Kasumi-1 (cell line): ENCODE data around the gene ACOT7.

ENCODE experiments used
- DNase-seq, 2 experiments: peaks; one replicate each; lab custom pipeline; 2025; lab: John Stamatoyannopoulos, UW

Gene ACOT7

DNA sequence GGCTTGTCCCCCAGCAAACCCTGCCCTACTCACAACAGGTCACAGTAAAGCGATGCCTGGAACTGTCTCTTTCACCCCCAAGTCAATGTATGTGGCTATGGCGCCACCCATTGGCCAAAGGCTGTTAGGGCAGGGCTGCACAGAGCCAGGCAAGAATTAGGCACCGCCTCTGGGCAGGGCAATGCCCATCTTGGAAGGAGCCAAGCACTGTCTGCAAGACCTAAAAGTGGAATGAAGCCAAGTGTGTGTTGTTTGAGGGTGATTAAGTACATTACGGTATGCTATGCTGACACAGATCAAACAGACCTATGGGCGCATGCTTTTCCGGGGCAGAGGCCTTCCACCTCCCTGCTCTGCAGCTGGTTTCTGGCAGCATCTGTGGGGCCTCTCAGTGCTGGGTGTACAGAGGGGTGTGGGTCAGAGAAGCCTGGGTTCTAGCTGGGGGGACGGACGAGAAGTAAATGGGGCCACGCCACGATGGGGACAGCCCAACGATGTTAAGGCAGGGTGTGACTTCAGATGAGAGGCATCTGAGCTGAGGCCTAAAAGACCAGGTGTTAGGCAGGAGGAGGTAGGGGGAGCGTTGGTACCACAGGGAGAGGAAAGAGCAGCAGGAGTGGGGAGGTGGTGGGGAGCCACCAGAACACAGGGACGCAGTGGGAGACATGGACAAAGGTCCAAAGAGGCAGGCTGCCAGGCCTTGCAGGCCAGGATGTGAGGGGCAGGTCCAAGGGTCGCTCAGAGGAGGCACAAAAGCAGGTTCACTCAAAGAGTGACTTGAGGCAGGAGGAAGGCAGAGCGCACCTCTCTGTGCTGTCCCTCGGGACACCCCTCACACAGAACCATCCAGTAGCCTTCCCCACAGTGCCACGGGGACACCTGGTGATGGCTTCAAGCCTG is 49.8 kb downstream of the ACOT7 start:
- peak; percentile 62 to 79 for DNase-seq

DNA sequence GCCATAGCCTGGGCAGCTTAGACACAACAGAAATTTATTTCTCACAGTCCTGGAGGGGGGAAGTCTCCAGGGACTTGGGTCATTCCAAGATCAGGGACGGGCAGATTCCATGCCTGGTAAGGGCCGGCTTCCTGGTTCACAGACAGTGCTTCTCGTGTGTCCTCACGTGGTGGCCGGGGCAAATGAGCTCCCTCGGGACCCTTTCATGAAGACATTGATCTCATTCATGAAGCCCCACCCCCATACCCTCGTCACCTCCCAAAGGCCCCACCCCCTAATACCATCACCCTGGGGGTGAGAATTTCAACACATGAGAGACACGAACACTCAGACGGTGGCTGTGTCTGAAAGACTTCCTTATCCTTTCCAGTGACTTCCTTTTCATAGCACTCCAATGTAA is 51.5 kb downstream of the ACOT7 start:
- peak in 1 of 2 experiments; percentile 11 for DNase-seq

DNA sequence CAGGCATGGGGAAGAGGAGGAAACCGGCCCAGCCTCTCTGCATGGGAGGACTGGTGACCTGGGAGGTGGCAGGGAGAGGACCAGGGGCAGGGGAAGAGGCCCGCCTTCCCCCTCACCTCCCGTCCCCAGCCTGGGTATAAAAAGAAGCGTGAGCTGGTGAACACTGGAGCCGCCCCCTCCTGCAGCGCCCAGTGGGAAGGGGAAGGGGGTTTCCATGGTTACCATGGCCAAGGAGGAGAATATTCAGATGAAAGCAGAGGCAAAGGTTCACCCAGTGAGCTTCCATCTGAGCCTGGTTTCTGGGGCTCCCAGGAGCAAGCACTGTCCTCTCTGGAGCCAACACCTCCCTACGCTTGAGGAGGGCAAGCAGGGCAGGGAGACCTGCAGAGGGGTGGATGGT is 54.9 kb downstream of the ACOT7 start:
- DNase-seq = no peak

DNA sequence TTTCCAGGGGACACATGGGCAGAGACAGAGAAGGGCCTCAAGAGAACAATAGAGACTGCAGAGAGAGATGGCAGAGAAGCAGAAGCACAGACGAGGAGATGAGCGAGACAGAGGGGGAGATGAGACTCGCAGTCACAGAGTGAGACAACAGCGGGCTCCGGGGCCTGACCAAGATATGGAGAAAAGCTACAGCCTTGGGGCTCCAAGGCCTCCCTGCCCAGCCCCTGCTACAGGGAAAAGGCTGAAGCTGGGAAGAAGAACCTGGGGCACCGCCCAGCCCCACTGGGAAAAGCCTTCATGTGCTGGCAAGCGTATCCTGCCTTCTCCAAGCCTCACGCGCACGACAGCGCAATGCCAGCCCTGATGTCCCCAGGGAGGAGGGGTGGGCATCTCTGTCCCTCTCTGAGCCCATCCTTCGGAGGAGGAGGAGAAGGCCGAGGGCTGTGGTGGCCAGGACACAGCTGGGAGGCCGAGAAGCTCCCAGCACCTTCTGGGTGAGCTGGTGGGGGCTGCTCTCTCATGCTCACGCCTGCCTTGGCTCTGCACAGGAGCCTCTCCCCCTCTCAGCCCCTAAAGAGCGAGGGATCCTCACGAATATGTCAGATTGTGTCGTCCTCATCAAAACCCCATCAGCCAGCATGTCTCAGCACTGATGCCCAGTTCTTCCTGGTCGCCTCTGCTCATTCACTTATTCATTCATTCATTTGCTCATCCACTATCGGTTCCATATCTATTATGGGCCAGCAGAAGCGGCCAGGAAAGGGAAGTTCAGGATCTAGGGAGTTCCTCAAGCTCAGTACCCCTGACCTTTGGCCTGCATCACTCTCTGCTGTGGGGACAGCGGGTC is 56.6 kb downstream of the ACOT7 start:
- no peak for DNase-seq

DNA sequence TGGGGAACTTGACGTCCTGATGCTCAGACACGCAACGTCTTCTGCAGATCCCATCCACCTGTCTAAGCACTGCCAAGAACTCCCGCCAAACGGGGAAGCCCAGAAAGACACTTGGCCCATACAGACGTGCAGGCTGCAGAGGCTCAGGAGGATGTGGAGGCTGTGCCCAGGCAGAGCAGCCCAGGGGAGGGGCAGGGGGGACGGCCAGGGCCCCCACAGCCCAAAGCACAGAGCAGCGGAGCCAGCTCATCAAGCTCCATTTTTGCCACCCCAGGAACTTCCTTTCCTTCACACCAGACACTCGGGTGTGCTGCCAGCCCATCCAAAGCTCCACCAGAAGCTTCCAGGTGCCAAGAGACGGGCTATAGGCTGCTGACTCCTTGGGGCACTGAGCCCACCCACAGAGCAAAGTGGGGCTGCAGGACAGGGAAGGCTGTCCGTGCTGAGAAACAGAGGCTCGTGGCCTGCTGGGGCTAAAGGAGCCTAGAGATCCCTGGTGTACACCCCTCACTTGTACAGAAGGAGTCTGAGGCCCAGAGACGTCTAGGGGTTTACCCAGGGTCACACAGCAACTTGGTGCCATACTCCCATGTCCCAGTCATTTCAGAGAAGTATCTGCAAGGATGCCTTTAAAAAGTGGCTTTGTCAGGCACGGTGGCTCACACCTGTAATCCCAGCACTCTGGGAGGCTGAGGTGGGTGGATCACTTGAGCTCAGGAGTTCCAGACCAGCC is 59.1 kb downstream of the ACOT7 start:
- DNase-seq = no peak

DNA sequence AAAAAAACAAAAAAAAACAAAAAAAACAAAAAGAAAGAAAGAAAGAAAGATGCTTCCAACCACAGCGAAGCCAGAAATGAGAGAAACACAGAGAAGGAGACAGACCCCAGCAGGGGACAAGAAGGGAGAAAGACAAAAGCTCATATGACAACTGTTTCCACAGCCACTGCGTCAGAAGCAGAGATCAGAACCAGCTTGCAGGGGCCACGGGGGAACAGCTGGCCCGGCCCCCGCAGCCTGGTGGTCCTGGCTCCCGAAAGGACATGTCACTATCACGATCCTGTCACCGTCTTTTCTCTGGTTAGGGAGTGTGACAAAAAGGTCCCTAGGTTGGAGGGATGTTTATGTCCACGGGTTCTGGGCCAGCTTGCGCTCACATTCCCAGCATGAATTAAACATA is 60.7 kb downstream of the ACOT7 start:
- DNase-seq = no peak

DNA sequence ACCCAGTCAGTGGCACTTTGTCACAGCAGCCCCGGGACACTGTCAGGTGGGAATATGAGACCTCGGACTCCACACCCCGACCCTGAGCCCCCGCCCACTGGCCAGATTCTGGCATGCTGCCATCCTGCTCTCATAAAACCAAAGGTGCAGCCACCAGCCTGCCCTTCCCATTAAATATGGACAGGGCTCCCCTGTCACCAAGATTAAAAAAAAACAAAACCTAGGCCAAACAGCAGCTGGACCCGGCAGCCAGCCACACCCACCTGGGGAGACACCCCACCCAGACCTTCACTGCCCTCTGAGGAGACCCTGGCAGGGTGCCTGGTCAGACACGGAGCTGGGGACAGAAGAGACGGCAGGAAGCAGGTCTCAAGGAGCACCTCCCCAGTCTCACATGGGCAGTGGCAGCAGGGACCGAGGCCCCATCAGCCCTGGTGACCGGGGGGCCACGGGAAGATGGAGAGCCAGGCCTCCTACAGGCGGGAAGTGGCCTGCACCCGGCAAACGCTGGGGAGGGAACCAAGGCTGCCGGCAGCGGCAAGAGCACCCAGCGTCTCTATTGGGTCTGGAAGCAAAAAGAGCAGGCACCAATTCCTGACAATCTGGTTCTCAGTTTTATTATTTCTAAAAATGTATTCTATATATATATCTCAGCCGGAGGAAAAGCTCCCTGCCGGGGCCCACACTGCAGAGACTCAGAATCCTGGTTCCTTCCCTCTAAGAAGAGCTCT is 61.9 kb downstream of the ACOT7 start:
- no peak for DNase-seq

DNA sequence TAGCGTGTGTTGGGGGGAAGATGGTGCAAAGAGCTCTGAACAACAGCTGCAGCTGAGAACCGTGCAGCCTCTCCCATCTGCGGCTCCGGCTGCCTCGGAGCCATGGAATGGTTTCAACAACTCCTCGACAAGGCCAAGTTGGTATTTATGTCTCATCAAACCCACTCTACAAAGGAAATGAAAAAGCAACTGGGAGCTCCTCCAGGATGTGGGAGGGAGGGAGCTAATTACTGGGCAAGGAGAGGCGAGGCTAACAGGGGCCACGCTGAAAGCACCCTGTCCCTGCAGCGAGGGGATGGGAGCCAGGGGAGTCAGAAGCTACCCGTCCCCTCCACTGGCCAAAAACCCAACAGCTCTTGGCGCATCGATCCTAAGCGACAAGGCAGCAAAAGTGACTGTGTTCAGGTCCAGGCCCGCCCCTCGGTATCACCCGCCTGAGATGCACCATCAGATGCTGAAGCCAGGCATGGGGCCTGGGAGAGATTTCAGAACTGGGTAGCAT is 63.1 kb downstream of the ACOT7 start:
- DNase-seq = no peak

DNA sequence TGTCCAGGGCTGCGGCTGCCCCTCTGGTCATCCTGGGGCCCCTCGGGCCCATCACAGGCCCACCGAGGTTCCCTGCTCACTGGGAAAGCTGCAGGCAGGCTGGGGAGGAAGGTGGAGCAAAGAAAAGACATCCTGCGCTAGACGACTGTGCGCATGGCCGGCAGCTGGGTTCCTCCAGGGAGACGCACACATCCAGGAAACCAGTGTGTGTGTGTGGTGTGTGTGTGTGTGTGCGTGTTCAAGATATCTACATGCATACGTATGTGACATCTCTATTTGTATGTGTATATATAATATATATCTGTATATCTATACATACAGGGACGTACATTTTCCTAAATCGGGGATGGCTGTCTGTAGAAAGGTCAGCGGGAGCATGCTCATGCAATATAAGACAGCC is 63.7 kb downstream of the ACOT7 start:
- DNase-seq = no peak

DNA sequence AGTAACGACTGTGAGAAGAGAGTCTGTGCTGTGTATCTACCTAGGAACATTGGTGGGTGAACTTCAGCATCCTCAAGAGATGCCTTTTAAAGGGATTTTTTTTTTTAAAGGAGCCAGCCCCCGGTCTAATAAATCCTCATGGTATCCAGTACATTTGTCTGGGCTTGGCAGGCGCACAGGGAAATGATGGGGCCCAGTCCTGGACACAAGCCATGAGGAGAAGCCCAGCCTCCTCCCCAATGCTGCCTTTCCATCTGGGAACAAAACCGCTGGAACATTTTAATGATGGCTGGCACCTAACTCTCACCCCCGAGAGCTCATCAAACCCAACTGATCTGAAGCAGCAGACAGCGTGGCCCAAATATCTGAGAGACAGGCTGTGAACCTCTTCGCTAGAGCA is 64.2 kb downstream of the ACOT7 start:
- no peak for DNase-seq

DNA sequence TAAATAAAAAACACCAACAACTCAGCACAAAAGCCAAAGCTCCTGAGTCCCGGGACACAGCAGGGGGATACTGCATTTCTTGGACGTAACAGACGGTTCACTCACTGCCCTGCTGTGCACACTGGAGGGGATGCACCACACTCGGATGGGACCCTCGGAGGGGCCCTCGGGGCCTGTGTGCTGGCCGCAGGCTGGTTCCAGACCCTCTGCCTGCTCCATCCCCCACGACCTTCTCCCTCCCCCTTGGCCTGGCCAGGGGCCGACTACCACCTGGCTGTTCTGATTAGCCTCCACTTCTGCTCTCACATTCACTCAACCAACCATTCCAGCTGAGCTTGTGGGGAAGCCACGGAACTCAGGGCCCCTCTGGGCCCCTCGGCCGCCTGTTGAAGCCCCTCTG is 64.9 kb downstream of the ACOT7 start:
- no peak for DNase-seq

DNA sequence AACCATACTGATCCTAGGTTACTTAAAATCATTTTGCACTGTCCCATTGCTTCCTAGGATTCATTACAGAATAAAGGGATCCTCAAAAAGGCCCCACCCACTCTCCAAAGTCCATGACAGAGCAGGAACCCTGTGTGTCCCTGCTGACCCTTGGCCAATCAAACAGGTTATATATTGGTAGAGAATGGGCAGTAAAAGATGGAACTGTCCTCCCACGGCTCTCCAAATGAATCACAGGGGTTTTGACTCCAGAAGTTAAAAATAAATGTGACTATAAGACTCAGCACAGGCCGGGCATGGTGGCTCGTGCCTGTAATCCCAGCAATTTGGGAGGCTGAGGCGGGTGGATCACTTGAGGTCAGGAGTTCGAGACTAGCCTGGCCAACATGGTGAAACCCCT is 65.5 kb downstream of the ACOT7 start:
- DNase-seq = no peak

DNA sequence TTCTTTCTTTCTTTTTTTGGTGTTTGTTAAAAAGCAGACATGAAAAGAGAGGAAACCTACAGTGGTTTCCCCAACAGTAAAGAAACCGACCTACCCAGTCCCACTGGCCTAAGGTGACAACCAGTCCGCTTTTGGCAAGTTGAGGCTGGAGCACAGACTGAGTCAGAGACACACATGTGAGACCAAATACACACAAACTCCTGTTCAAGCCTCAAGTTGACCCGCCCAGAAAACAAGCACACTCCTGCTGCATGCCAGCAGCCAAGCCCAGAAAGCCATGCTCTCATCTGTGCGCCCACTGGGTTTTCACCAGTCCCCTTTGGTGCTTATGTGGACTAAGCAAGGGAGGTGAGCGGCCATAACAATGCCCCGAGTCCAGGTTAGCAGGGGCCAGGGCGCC is 68.1 kb downstream of the ACOT7 start:
- DNase-seq = no peak

DNA sequence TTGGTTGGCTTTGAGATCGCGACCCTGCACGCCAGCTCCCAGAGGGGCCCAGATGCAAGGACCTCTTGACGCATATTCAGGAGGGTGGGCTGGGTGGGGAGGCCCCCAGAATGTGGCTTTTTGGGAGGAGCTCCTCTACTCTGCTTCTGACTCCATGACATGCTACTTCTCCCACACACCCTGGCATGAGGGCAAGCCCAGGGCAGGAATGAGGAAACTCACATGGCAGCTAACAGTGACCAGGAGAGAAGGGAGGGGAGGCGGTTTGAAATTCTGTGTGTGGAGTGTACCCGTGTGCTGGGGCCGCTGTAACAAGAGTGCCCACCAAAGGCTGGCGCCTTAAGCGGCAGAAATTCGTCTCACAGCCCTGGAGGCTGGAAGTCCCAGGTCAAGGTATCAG is 71.4 kb downstream of the ACOT7 start:
- no peak for DNase-seq

DNA sequence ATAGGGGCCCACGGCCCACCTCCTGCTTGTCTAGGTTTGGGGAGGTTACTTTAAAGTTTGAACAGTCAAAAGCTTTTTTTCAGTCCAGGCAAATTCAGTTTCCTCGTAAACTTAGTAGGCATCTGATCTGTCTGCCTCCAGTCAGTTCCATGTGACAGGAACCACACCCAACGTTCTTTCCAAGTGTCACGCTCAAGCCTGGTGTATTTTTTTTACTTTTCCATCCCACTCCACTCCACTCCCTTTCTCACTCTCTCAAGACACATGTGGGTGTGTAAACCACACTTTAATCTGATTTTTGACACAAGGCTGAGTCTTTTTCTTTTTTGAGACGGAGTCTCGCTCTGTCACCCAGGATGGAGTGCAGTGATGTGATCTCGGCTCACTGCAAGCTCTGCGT is 72.4 kb downstream of the ACOT7 start:
- DNase-seq = no peak

DNA sequence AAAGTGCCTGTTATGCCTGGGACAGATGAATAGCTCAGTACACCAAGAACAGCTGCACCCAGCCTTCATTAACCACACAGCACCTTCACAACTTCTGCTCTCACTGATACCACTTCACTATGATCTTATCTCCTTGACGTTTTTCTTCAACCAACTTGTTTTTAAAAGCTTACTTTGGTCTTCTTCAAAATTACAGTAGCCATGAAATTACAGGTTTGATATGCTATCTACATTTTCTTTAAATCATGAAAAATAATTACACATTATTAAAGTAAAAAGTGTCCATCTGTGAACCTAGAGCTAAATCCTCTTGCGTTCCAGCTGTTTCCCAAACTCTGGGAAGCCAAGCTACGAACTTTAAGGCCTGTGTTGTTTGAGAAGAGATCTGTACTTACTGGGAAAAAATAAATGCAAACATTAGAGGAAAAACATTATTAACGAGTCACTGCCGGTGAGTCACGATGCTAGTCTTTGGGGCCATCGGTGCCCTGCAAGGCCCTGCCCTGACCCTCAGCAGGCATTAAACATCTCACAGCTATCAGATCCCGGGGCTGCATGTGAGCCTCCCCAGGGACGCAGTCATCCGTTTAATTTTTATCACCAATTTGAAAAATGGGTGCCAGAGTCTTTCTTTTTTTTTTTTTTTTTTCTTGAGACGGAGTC is 76.3 kb downstream of the ACOT7 start:
- DNase-seq = no peak

DNA sequence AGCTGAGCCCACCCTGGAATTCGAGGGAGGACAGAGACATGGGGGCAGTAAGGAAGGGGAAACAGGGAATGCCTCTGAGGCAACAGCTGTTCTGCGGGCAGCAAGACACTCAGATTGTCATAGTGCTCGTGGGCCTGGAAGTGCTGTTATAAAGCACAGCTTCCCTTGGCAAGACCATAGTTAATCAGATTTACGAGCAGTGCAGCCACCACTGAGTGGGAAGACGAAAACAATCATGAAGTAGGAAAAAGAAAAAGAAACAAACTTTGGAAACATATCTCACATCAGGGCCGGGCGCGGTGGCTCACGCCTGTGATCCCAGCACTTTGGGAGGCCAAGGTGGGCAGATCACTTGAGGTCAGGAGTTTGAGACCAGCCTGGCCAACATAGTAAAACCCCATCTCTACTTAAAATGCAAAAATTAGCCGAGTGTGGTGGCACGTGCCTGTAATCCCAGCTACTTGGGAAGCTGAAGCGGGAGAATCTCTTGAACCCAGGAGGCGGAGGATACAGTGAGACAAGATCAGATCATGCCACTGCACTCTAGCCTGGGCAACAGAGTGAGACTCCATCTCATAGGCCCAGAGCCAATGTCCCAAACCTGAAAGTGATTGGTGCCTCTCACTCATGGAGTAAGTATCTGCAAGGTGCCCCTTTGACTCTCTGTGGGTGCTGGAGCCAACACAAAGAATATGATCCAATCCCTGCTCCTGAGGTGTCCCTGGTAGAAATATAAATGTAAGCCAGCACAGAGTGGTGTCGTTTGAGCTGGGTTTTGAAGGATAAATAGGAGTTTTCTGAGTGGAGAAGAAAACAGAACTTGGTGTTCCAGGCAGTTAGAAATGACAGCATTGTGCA is 77.1 kb downstream of the ACOT7 start:
- DNase-seq = no peak

DNA sequence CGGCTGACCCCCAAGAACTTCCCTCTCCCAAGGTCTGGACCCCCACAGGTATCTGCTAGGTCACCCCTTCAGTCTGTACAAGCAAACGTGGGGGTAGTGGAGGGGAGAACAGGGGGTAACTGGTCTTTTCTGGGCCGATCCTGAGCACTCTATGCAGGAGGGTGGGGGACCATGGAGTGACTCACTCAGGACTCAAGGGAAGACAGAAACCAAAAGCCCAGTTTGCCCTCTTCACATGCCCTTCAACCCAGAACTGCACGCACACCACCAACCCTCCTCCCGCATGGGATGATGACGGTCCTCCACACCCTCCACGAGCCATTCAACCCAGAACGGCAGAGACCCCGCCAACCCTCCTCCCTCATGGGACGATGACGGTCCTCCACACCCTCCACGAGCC is 79.1 kb downstream of the ACOT7 start:
- DNase-seq = no peak

DNA sequence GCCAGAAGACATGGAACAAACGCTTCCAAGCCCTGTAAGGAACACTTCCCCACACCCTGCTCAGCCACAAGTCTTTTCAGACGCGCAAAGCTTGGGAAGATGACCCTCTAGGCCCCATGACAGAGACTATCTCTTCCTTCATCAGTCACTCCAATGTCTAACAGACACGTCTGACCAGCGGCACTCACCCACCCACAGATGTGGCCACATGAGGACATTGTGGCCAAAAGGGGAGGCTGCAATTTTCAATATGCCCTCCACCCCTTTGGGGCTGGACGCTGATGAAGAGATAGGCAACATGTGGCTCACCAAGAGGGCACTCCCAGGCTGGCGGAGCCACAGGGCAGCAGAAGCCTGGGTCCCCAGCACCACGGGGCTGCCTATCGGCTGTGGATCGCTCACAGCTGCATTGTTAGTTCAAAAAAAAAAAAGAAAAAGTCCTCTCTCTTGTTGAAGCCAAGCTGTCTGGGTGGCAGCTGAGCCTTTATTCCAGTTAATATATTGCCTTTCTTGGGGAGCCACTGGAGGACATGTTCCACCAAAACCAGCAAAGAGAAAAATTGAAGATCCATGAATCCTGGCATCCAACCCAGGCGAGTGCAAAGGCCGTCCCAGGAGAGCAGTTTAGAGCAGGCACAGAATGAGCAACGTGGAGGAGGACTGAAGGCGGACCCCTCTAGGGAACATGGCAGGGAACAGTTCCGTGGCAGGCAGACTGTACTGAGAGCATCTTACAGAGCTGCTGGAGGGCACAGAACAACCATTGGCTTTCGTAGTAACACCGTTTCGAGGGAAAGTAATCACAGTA is 80.0 kb downstream of the ACOT7 start:
- DNase-seq = no peak
